DND-41 (cell line): ENCODE measurements around the gene L3MBTL4.

Experiments
- ATAC-seq: fragments of 200-7000 bp; cut with Tn5 transposase; 3 replicates; pipeline ENCODE4 v1.9.1; 2021; ENCODE audit warnings: low read depth; ENCODE audit not compliant: insufficient read depth
- DNase-seq: peaks from one replicate; pipeline ENCODE4 v3.0.0-alpha.2; 2020
- H2AFZ ChIP-seq: 2 replicates; pipeline ENCODE4 v1.6.0; 2012; ENCODE audit warnings: low read depth, low read length
- H3K27ac ChIP-seq: 2 replicates; pipeline ENCODE4 v1.5.1; 2012; ENCODE audit warnings: low read length, inconsistent platforms
- H3K27me3 ChIP-seq: fragments of 200-600 bp; sonication (generic); 2 replicates; pipeline ENCODE4 v1.6.0; 2012; ENCODE audit warnings: low read length, mild to moderate bottlenecking, inconsistent platforms; ENCODE audit not compliant: insufficient read depth, poor library complexity
- H3K36me3 ChIP-seq: 2 replicates; pipeline ENCODE4 v1.5.1; 2012; ENCODE audit warnings: low read length, inconsistent platforms; ENCODE audit not compliant: insufficient read depth
- H3K4me1 ChIP-seq: 2 replicates; pipeline ENCODE4 v1.5.1; 2012; ENCODE audit warnings: mild to moderate bottlenecking, low read length; ENCODE audit not compliant: insufficient read depth
- H3K4me2 ChIP-seq: 2 replicates; pipeline ENCODE4 v1.6.0; 2012; ENCODE audit warnings: mild to moderate bottlenecking, moderate library complexity, low read length, inconsistent platforms; ENCODE audit not compliant: insufficient read depth
- H3K4me3 ChIP-seq, 2 experiments: fragments of 200-600 bp in 1 of 2; shearing (Covaris generic) in 1 of 2; 2 replicates each; pipeline ENCODE4 v1.5.1; 2012 to 2016; ENCODE audit warnings: inconsistent platforms in 2 of 2, low read length in 2 of 2, mild to moderate bottlenecking in 2 of 2, low read depth in 1 of 2, moderate library complexity in 1 of 2
- H3K79me2 ChIP-seq: 2 replicates; pipeline ENCODE4 v1.6.0; 2012; ENCODE audit warnings: low read length, inconsistent platforms; ENCODE audit not compliant: insufficient read depth
- H3K9ac ChIP-seq: 2 replicates; pipeline ENCODE4 v1.6.0; 2012; ENCODE audit warnings: low read depth, mild to moderate bottlenecking, inconsistent platforms, low read length, moderate library complexity
- H3K9me3 ChIP-seq: 2 replicates; pipeline ENCODE4 v1.5.1; 2012; ENCODE audit warnings: low read length, moderate library complexity, mild to moderate bottlenecking, inconsistent platforms; ENCODE audit not compliant: insufficient read depth, severe bottlenecking
- H4K20me1 ChIP-seq: 2 replicates; pipeline ENCODE4 v1.6.0; 2012; ENCODE audit warnings: low read length; ENCODE audit not compliant: insufficient read depth
- CTCF ChIP-seq: IDR thresholded peaks from 2 replicates; pipeline ENCODE4 v1.5.1; 2012; ENCODE audit warnings: borderline replicate concordance, low read length, moderate library complexity, mild to moderate bottlenecking; ENCODE audit not compliant: poor library complexity, severe bottlenecking; ENCODE audit errors: extremely low read depth
- EZH2 ChIP-seq: IDR thresholded peaks from 3 replicates; pipeline ENCODE4 v1.6.1; 2012; ENCODE audit warnings: borderline replicate concordance, low read depth, mild to moderate bottlenecking, moderate library complexity, low read length, inconsistent platforms; ENCODE audit not compliant: severe bottlenecking

The L3MBTL4 gene

DNA sequence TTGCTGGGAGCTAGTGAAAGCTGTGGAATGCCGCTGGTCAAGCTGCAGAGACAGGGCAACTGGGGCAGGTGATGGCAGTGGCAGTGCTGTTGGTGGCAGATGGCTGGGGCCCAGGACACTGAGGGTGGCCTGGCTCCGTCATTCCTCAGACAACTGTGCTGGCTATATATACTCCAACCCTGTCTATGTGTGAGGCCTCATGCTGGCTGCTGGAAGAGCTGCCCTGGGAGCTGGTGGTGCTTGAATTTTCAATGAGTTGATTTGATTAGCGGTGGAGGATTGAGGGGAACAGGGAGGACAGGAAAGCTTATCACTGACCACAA lies 452.9 kb downstream of the L3MBTL4 start:
- no peak for DNase-seq
- Histone ChIP-seq H3K36me3 (no peaks in the 10 kb centered on the region), H3K9ac (no peak overlapping the region), H4K20me1 (no peaks in the 10 kb centered on the region), H3K4me1 (no peaks in the 10 kb centered on the region), H3K4me2 (no peak overlapping the region), H2AFZ (no peak overlapping the region), H3K9me3 (no peaks in the 10 kb centered on the region), H3K27me3 (no peaks in the 10 kb centered on the region), H3K79me2 (no peaks in the 10 kb centered on the region), H3K27ac (no peak overlapping the region), H3K4me3 (no peak overlapping the region)
- no peak for ATAC-seq
- TF ChIP-seq EZH2 (no peak), CTCF (no peak)

DNA sequence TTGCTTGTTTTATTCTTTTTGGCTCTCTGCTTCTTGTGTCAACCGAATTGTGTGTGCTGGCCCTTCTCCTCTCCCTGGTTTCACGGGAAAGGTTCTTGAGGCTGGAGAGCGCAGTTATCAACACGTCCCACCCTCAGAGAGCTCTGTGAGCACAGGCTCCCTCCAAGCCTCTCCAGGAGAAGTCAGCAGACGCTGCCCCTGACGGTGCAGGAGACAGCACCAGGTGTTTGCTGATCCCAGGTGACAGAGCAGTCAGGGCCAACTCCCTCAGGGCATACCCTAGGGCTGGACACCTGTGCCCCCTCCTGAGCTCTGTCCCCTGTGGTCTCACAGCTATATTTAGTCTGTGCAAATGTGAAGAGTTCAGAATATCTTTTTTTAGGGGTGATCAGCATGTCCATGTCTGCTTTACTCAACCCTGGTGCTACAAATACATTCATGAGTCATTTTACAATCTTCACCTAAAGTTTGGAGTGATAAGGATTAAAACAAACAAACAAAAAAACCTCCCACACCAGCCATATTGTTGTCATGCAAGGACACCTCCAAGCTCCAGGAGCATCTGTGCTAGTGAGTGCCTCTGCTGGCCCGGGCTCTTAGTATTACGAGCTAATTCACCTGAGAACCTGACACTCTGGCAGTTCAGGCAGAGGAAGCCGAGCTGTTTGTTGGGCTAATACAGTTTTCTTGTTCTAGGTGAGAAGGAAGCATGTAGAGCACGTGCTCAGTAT lies 453.4 kb downstream of the L3MBTL4 start:
- no peaks in the 10 kb centered on the region for H3K79me2 ChIP-seq
- no peaks in the 10 kb centered on the region for H3K4me1 ChIP-seq
- H4K20me1 ChIP-seq = no peaks in the 10 kb centered on the region
- H3K4me3 ChIP-seq = no peak overlapping the region
- no peaks in the 10 kb centered on the region for H3K36me3 ChIP-seq
- no peak overlapping the region for H3K27ac ChIP-seq
- no peaks in the 10 kb centered on the region for H3K9me3 ChIP-seq
- no peak overlapping the region for H2AFZ ChIP-seq
- TF ChIP-seq EZH2 (no peak), CTCF (no peak)
- no peak for DNase-seq
- ATAC-seq = no peak
- H3K27me3 ChIP-seq = no peaks in the 10 kb centered on the region
- no peak overlapping the region for H3K4me2 ChIP-seq
- no peak overlapping the region for H3K9ac ChIP-seq

DNA sequence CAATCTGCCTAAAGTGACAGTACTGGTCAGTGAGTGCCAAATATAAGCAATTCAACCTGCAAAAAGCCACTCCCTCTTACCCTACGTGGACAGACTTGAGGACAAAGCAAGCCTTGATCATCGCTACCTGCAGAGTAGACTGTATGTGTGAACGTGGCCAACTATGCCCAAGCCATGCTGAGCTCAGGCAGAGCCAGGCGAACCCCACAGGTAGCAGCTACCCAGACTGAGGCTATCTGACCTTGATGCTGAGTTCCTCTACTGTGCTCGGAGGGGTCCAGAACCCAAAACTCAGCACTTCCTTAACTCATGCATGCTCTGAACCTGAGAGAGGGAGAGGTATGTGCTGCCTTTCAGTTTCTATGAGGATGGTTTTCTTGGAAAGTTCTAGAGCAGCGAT lies 455.9 kb downstream of the L3MBTL4 start:
- H4K20me1 ChIP-seq = no peaks in the 10 kb centered on the region
- ATAC-seq = no peak
- H3K36me3 ChIP-seq = no peaks in the 10 kb centered on the region
- H3K4me3 ChIP-seq = no peak overlapping the region
- H3K27ac ChIP-seq = no peak overlapping the region
- H3K27me3 ChIP-seq = no peaks in the 10 kb centered on the region
- TF ChIP-seq CTCF (no peak), EZH2 (no peak)
- H3K79me2 ChIP-seq = no peaks in the 10 kb centered on the region
- no peaks in the 10 kb centered on the region for H3K4me1 ChIP-seq
- H3K4me2 ChIP-seq = no peak overlapping the region
- no peak overlapping the region for H3K9ac ChIP-seq
- no peak overlapping the region for H2AFZ ChIP-seq
- H3K9me3 ChIP-seq = no peaks in the 10 kb centered on the region
- no peak for DNase-seq

GRCh38 chr18:5955861-5956260 lies 458.9 kb downstream of the L3MBTL4 start:
- H3K9ac ChIP-seq = no peak overlapping the region
- DNase-seq (no peak), ATAC-seq (no peak)
- H3K4me3 ChIP-seq = no peak overlapping the region
- H3K9me3 ChIP-seq = no peaks in the 10 kb centered on the region
- H3K4me2 ChIP-seq = no peak overlapping the region
- no peak for TF ChIP-seq CTCF
- TF ChIP-seq EZH2 = no peak
- H3K4me1 ChIP-seq = no peaks in the 10 kb centered on the region
- H3K36me3 ChIP-seq = no peaks in the 10 kb centered on the region
- no peak overlapping the region for H3K27ac ChIP-seq
- H3K27me3 ChIP-seq = no peaks in the 10 kb centered on the region
- no peak overlapping the region for H2AFZ ChIP-seq
- H4K20me1 ChIP-seq = no peaks in the 10 kb centered on the region
- H3K79me2 ChIP-seq = no peaks in the 10 kb centered on the region
